Liver (tissue), 3 donors: ENCODE results near the gene CREBL2.

Experiments used
- CTCF ChIP-seq: fragments of 150-350 bp; IDR thresholded peaks from 2 replicates; pipeline ENCODE4 v1.5.1; 2017; ENCODE audit warnings: improper control_type of control experiment, low read depth, low read length; ENCODE audit not compliant: missing input control
- JUND ChIP-seq, 2 donors: IDR thresholded peaks; 2 replicates each; pipeline ENCODE4 v1.6.1; 2016; ENCODE audit warnings: antibody characterized with exemption in 2 of 2
- donor health status: healthy.
- donor health status: healthy.

GRCh38 chr12:12684375-12685106, 72.9 kb downstream of the CREBL2 start:
- no peak for TF ChIP-seq CTCF
- TF ChIP-seq JUND (IDR thresholded peaks at IDR 0.05): no peak
